DND-41 (cell line): ENCODE results near the gene MAP7D3.
"Not testable (repeated sequence)": the region's sequence is repeated elsewhere in the genome, so short reads cannot be mapped to it uniquely, and the experiment has no call there.

Experiments
- ATAC-seq: fragments of 200-7000 bp; cut with Tn5 transposase; 3 replicates; pipeline ENCODE4 v1.9.1; 2021; ENCODE audit warnings: low read depth; ENCODE audit not compliant: insufficient read depth
- DNase-seq: peaks from one replicate; pipeline ENCODE4 v3.0.0-alpha.2; 2020
- H2AFZ ChIP-seq: 2 replicates; pipeline ENCODE4 v1.6.0; 2012; ENCODE audit warnings: low read depth, low read length
- H3K27ac ChIP-seq: 2 replicates; pipeline ENCODE4 v1.5.1; 2012; ENCODE audit warnings: low read length, inconsistent platforms
- H3K27me3 ChIP-seq: fragments of 200-600 bp; sonication (generic); 2 replicates; pipeline ENCODE4 v1.6.0; 2012; ENCODE audit warnings: low read length, mild to moderate bottlenecking, inconsistent platforms; ENCODE audit not compliant: insufficient read depth, poor library complexity
- H3K36me3 ChIP-seq: 2 replicates; pipeline ENCODE4 v1.5.1; 2012; ENCODE audit warnings: low read length, inconsistent platforms; ENCODE audit not compliant: insufficient read depth
- H3K4me1 ChIP-seq: 2 replicates; pipeline ENCODE4 v1.5.1; 2012; ENCODE audit warnings: mild to moderate bottlenecking, low read length; ENCODE audit not compliant: insufficient read depth
- H3K4me2 ChIP-seq: 2 replicates; pipeline ENCODE4 v1.6.0; 2012; ENCODE audit warnings: mild to moderate bottlenecking, moderate library complexity, low read length, inconsistent platforms; ENCODE audit not compliant: insufficient read depth
- H3K4me3 ChIP-seq, 2 experiments: fragments of 200-600 bp in 1 of 2; shearing (Covaris generic) in 1 of 2; 2 replicates each; pipeline ENCODE4 v1.5.1; 2012 to 2016; ENCODE audit warnings: inconsistent platforms in 2 of 2, low read length in 2 of 2, mild to moderate bottlenecking in 2 of 2, low read depth in 1 of 2, moderate library complexity in 1 of 2
- H3K79me2 ChIP-seq: 2 replicates; pipeline ENCODE4 v1.6.0; 2012; ENCODE audit warnings: low read length, inconsistent platforms; ENCODE audit not compliant: insufficient read depth
- H3K9ac ChIP-seq: 2 replicates; pipeline ENCODE4 v1.6.0; 2012; ENCODE audit warnings: low read depth, mild to moderate bottlenecking, inconsistent platforms, low read length, moderate library complexity
- H3K9me3 ChIP-seq: 2 replicates; pipeline ENCODE4 v1.5.1; 2012; ENCODE audit warnings: low read length, moderate library complexity, mild to moderate bottlenecking, inconsistent platforms; ENCODE audit not compliant: insufficient read depth, severe bottlenecking
- H4K20me1 ChIP-seq: 2 replicates; pipeline ENCODE4 v1.6.0; 2012; ENCODE audit warnings: low read length; ENCODE audit not compliant: insufficient read depth
- EZH2 ChIP-seq: IDR thresholded peaks from 3 replicates; pipeline ENCODE4 v1.6.1; 2012; ENCODE audit warnings: borderline replicate concordance, low read depth, mild to moderate bottlenecking, moderate library complexity, low read length, inconsistent platforms; ENCODE audit not compliant: severe bottlenecking
- TF ChIP-seq, protein P1 (sequence below): IDR thresholded peaks from 2 replicates; pipeline ENCODE4 v1.5.1; 2012; ENCODE audit warnings: borderline replicate concordance, low read length, moderate library complexity, mild to moderate bottlenecking; ENCODE audit not compliant: poor library complexity, severe bottlenecking; ENCODE audit errors: extremely low read depth

The MAP7D3 gene

DNA sequence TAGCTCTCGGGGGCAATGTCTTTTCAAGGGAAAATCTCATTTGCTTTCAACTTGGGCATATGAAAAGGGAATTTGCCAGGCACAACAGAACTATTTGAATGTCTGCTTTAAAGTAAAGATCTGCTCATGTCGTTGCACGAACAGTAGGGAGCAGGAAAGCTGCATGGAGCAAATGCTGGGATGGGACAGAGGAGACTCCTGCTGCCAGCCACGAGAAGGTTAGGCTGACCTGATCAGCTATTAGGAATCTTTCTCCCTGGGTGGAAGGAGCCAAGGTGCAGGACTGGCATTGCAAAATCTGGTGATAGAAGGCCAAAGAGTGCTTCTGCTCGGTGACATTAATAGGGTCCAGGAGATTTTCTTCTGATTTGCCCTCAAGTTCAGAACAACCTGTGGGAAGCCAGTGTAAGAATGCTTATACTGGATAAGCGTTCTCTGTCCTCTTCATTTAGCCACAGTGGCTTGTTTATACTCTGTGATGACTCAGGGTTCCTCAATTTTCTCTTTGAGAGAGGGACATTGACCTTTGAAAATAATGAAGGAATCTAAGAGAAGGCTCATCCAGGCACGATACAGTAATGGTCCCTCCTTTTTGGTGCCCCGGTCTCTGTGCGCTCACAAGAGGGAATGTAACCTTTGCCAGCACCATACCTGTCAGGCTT is 80.9 kb downstream of the MAP7D3 start:
- no peak overlapping the region for H3K4me3 ChIP-seq
- H3K9ac ChIP-seq, result no peak overlapping the region
- H3K27me3 ChIP-seq, result no peaks in the 10 kb centered on the region
- no peaks in the 10 kb centered on the region for H3K79me2 ChIP-seq
- H2AFZ ChIP-seq, result no peak overlapping the region
- no peaks in the 10 kb centered on the region for H3K36me3 ChIP-seq
- ATAC-seq (no peak), DNase-seq (no peak)
- no peaks in the 10 kb centered on the region for H3K9me3 ChIP-seq
- no peaks in the 10 kb centered on the region for H3K4me1 ChIP-seq
- no peak overlapping the region for H3K27ac ChIP-seq
- TF ChIP-seq, protein P1, sequence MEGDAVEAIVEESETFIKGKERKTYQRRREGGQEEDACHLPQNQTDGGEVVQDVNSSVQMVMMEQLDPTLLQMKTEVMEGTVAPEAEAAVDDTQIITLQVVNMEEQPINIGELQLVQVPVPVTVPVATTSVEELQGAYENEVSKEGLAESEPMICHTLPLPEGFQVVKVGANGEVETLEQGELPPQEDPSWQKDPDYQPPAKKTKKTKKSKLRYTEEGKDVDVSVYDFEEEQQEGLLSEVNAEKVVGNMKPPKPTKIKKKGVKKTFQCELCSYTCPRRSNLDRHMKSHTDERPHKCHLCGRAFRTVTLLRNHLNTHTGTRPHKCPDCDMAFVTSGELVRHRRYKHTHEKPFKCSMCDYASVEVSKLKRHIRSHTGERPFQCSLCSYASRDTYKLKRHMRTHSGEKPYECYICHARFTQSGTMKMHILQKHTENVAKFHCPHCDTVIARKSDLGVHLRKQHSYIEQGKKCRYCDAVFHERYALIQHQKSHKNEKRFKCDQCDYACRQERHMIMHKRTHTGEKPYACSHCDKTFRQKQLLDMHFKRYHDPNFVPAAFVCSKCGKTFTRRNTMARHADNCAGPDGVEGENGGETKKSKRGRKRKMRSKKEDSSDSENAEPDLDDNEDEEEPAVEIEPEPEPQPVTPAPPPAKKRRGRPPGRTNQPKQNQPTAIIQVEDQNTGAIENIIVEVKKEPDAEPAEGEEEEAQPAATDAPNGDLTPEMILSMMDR, result no peak
- TF ChIP-seq EZH2, result no peak
- H4K20me1 ChIP-seq, result no peaks in the 10 kb centered on the region
- H3K4me2 ChIP-seq, result no peak overlapping the region

DNA sequence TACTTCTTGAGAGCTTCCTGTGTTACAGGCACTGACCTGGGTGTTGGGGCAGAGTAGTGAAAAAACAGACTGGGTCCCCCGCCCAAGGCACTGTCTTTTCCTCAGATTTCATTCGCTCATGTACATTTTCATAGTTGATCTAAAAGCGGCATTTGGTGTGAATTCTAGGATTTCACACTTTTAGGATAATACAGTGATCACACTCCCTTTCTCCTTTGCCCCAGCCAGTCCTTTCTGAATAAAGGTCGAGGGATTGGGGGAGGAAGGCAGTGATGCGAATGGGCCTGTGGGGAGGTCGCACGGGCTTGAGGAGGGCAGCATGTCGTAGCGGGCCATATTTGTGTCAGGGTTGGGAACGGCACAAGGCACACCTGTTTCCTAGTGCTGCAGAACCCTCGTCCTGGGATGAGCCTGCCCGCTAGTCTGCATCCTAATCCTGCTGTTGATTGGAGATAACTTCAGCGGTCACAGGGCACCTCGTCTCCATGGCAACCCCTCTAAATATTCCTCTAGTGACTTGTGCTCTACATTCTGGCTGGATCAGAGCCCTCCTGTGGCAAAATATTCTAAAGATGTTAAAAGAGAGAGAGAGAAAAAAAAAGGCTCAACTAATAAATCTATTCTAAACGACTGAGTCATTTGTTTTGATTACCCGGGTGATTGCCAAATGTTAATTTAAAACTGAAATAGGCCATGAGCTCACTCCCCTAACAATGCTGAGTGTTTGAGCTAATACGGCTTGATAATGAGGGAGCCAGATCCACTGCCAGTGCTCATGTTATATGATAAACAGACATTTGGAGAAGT is 82.1 kb downstream of the MAP7D3 start:
- no peak overlapping the region for H3K4me3 ChIP-seq
- no peaks in the 10 kb centered on the region for H3K79me2 ChIP-seq
- H3K4me2 ChIP-seq, result no peak overlapping the region
- no peaks in the 10 kb centered on the region for H4K20me1 ChIP-seq
- no peaks in the 10 kb centered on the region for H3K4me1 ChIP-seq
- H3K9ac ChIP-seq, result no peak overlapping the region
- H3K36me3 ChIP-seq, result no peaks in the 10 kb centered on the region
- H3K9me3 ChIP-seq, result no peaks in the 10 kb centered on the region
- H3K27me3 ChIP-seq, result no peaks in the 10 kb centered on the region
- H2AFZ ChIP-seq, result no peak overlapping the region
- TF ChIP-seq, protein P1, result no peak
- no peak for TF ChIP-seq EZH2
- DNase-seq, result no peak
- no peak overlapping the region for H3K27ac ChIP-seq
- ATAC-seq, result no peak

DNA sequence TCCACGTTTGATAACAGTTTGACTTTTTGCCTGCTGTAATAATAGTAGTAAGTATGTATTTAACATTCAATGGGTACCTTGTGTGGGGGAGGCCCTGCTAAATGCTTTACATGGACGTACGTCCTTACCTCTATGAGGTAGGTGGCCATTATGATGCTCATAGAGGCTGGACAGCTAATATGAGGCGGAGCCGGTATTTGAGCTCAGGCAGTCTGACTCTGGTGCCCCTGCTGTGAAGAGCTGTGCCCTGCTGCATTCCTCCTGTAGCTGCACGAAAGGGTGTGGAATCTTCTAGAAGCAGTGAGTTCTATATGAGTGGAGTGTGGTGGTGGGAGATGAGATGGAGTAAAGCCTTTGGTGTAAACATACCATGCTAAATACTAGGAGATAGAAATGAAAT is 83.2 kb downstream of the MAP7D3 start:
- H3K4me2 ChIP-seq, H3K4me3 ChIP-seq, H4K20me1 ChIP-seq, H3K27me3 ChIP-seq, H3K36me3 ChIP-seq, H3K9me3 ChIP-seq, DNase-seq, H2AFZ ChIP-seq, H3K9ac ChIP-seq, ATAC-seq, H3K79me2 ChIP-seq, H3K4me1 ChIP-seq, H3K27ac ChIP-seq: not testable (repeated sequence)

DNA sequence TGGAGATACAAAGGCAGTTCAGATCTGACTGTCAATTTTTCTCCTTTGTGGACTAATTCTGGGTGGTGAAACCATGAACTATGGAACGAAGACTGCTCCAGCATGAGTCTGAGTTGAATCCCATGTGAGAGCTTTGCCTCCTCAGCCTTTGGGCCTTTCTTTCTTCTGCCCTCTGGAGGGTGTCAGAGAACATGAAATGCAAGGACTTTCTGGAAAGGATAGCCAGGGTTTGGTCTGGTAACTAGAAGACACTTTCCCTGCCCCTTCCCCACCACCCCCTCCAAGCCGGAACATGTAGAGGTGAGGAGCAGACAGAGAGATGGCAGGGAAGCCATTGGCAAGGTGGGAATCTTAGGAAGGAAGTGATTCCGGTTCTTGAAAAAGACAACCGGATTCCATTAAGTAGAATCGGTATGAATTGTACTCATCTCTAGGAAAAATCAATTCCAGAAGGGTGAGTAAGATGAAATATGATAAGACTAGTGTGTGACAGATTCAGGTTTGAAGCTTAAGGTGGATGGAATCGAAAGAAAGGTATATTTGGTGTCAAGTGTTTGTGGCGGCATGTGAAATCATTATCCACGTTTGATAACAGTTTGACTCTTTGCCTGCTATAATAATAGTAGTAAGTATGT is 84.9 kb downstream of the MAP7D3 start:
- no peak for ATAC-seq
- Histone ChIP-seq H3K36me3 (no peaks in the 10 kb centered on the region), H3K79me2 (no peaks in the 10 kb centered on the region), H3K4me2 (no peak overlapping the region), H3K27ac (no peak overlapping the region), H3K27me3 (no peaks in the 10 kb centered on the region), H2AFZ (no peak overlapping the region), H3K9me3 (no peaks in the 10 kb centered on the region), H4K20me1 (no peaks in the 10 kb centered on the region), H3K4me1 (no peaks in the 10 kb centered on the region), H3K9ac (no peak overlapping the region), H3K4me3 (no peak overlapping the region)
- TF ChIP-seq, protein P1, result peak; percentile 24
- no peak for TF ChIP-seq EZH2
- DNase-seq, result no peak
